ENCODE measurements around the gene POFUT2.

DNA sequence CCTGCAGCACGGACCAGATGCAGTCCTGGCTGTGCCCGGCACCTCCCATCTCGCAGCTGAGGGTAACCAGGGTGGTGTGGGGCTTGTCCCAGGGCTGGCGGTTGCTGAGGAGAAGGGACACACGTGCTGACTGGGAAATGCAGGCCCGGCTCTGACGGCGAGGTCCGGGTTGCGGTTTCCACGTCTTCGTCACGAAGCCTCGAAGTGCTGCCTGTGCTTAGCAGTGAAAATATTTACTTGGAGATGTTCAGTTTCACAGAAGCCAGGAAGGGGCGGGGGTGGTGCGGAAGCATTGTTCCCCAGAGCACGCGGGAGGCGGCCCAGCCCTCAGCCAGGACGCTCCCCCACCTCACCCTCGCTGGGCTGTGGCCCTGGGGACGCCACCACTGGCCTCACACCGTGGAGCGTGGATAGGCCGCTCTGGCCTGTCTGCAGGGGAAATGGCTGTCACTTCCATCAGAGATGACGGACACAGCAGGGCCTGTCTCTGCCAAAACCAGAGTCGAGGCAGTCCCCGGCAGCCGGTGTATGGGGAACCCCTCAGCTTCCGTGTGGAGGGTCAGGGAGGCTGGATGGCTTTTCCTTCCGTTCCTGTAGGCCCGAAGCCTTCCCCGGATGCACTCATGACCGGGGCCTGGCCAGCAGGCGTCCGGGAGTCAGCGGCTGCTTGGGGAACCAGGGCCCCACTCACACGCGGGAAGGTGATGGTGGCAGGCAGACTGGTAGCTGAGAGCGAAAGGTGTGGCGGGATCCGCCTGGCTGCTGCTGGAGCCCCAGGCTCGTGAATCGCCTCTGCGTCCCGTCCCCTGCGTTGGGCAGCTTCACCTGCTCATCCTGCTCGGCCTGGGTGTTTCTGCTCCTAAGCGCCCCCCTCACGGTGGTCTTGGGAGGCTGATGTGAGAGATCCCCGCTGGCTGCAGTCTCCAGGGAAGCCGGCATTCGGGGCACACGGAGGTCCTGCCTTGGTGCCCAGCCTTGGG is 14.7 kb upstream of the POFUT2 start:
- TF ChIP-seq GATA3 (IDR thresholded peaks at IDR 0.05; ENCODE audit: low read depth, low read length) (no peak), GATA2 (IDR thresholded peaks at IDR 0.05; ENCODE audit: low read depth, low read length) (no peak)
